HEK293T (cell line): ENCODE data around the gene BGLAP.

Experiments used
- CTBP1 ChIP-seq: fragments of 450-650 bp; IDR thresholded peaks from 2 replicates; pipeline ENCODE4 v1.6.1; 2016; ENCODE audit warnings: borderline replicate concordance
- ELF4 ChIP-seq: fragments of 450-650 bp; IDR thresholded peaks from 2 replicates; pipeline ENCODE4 v1.6.1; 2017; ENCODE audit warnings: antibody characterized with exemption
- NFRKB ChIP-seq: fragments of 450-650 bp; IDR thresholded peaks from 2 replicates; pipeline ENCODE4 v1.6.1; 2016; ENCODE audit warnings: mild to moderate bottlenecking, moderate library complexity

DNA sequence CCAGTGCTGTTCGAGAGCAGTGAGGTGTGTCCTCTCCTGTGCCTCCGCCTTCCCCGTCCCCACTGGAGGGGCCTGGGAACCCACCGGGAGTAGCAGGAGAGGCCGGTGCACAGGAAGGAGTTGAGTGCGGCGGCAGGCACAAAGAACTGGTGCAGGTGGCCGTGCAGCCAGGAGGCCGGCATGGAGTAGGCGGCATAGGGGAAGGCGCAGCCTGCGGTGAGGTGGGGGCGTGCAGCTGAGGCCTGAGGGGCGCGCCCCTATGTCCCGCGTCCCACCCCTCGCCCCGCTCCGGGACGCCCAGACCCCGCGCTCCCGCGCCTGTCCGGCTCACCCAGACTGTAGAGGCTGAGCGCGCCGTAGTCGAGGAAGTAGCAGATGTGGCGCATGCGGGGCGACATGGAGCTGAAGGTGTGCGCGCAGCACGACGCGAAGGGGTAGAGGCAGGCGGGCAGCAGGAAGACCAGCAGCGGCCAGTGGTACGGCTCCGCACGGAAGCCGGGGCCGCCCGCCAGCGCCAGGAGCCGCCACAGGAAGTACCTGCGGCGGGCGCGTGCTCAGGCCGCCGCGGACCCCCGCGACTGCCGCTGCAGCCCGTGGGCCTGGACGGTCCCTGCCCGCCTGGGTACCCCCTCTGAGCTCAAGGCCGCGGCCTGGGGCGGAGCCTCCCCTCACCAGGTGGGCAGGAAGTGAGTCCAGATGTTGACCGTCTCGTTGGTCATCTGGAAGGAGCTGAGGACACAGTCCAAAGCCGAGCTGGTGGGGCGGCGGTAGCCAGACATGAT, 3.7 kb downstream of the BGLAP start:
- TF ChIP-seq NFRKB (no peak), ELF4 (no peak), CTBP1 (no peak)
